Measurements from ENCODE around the gene NR5A2.

Gene NR5A2

GRCh38 chr1:200027264-200027823, at the start of gene NR5A2:
TSS of gene NR5A2 (plus strand) at chr1:200027710. CDS start at chr1:200027848, 138 bp downstream.
- DNase-seq (ENCODE audit: low spot score) = no peak

GRCh38 chr1:199978408-199978940, 49.0 kb upstream of the NR5A2 start:
- no peak for DNase-seq (ENCODE audit: low spot score)

- DNase-seq (ENCODE audit: low spot score) = no peak
These were observed 48.4 kb upstream of the NR5A2 start for GRCh38 chr1:199979071-199979470.

GRCh38 chr1:199981584-199981983, 45.9 kb upstream of the NR5A2 start:
- DNase-seq (ENCODE audit: low spot score) = no peak

GRCh38 chr1:199982606-199983005, 44.9 kb upstream of the NR5A2 start:
- no peak for DNase-seq (ENCODE audit: low spot score)

- no peak for DNase-seq (ENCODE audit: low spot score)
These were observed 44.0 kb upstream of the NR5A2 start for GRCh38 chr1:199983531-199983930.

GRCh38 chr1:199995096-199995685, 32.3 kb upstream of the NR5A2 start:
- DNase-seq (ENCODE audit: low spot score) = no peak

GRCh38 chr1:200005165-200005564, 22.3 kb upstream of the NR5A2 start:
- DNase-seq (ENCODE audit: low spot score) = no peak

GRCh38 chr1:200006711-200007110, 20.8 kb upstream of the NR5A2 start:
- no peak for DNase-seq (ENCODE audit: low spot score)

GRCh38 chr1:200015811-200016210, 11.7 kb upstream of the NR5A2 start:
- no peak for DNase-seq (ENCODE audit: low spot score)

GRCh38 chr1:200021577-200022238, 5.8 kb upstream of the NR5A2 start:
- no peak for DNase-seq (ENCODE audit: low spot score)

- DNase-seq (ENCODE audit: low spot score) = no peak
These were observed 5.2 kb upstream of the NR5A2 start for GRCh38 chr1:200022239-200022804.

- DNase-seq (ENCODE audit: low spot score) = peak; percentile 35
These were observed 1.1 kb downstream of the NR5A2 start for GRCh38 chr1:200028586-200029034.

GRCh38 chr1:200029035-200029821, 1.7 kb downstream of the NR5A2 start:
- peak; percentile 89 for DNase-seq (ENCODE audit: low spot score)

GRCh38 chr1:200029822-200030152, 2.3 kb downstream of the NR5A2 start:
- peak; percentile 20 for DNase-seq (ENCODE audit: low spot score)

GRCh38 chr1:200030791-200031190, 3.3 kb downstream of the NR5A2 start:
- no peak for DNase-seq (ENCODE audit: low spot score)

GRCh38 chr1:200033511-200034261, 6.2 kb downstream of the NR5A2 start:
- peak; percentile 28 for DNase-seq (ENCODE audit: low spot score)

- no peak for DNase-seq (ENCODE audit: low spot score)
These were observed 6.7 kb downstream of the NR5A2 start for GRCh38 chr1:200034262-200034557.

- DNase-seq (ENCODE audit: low spot score) = peak; percentile 63
These were observed 7.4 kb downstream of the NR5A2 start for GRCh38 chr1:200034761-200035396.

GRCh38 chr1:200035397-200035955, 8.0 kb downstream of the NR5A2 start:
- peak; percentile 23 for DNase-seq (ENCODE audit: low spot score)
